Cardiac muscle cell (in vitro differentiated cells and primary cell): ENCODE results near the gene KIRREL3. TPM values are rescaled to one million over a fixed set of nuclear protein-coding genes. Genes with fewer than 3 reads are reported as not detected.

ENCODE experiments used
- DNase-seq, 2 donors: peaks; one replicate each; pipeline versions ENCODE4 v3.0.0 to v3.0.0-alpha.2; 2010 to 2017; ENCODE audit warnings: low read depth in 1 of 2, low spot score in 1 of 2
- H3K27ac ChIP-seq: fragments of 200-600 bp; sonication (generic); 2 replicates; pipeline ENCODE4 v1.5.1; 2016
- H3K27me3 ChIP-seq: fragments of 200-600 bp; sonication (generic); 2 replicates; pipeline ENCODE4 v1.6.0; 2016; ENCODE audit warnings: control low read depth
- H3K36me3 ChIP-seq: fragments of 200-600 bp; sonication (generic); 2 replicates; pipeline ENCODE4 v1.5.1; 2016; ENCODE audit warnings: control low read depth
- H3K4me1 ChIP-seq: fragments of 200-600 bp; sonication (generic); 2 replicates; pipeline ENCODE4 v1.8.1; 2017; ENCODE audit warnings: low read depth, mild to moderate bottlenecking, mixed run types
- H3K4me3 ChIP-seq: fragments of 200-600 bp; sonication (generic); 2 replicates; pipeline ENCODE4 v1.5.1; 2016; ENCODE audit warnings: mild to moderate bottlenecking
- H3K9me3 ChIP-seq: fragments of 200-600 bp; sonication (generic); 2 replicates; pipeline ENCODE4 v1.5.1; 2017; ENCODE audit warnings: low read depth, mild to moderate bottlenecking, control low read depth
- polyA plus RNA-seq: library from polyadenylated mRNA; unstranded; fragments of >200 nt; fragmentation: Nextera tagmentation; extraction: Ambion mirVana; gene quantifications from 2 replicates; pipeline ENCODE4 v1.2.1, GENCODE V29; 2016
- total RNA-seq: library from RNA; depleted of rRNA; stranded (reverse); fragments of >200 nt; gene quantifications from 2 replicates; pipeline ENCODE4 v1.2.3, GENCODE V29; 2016
- TF ChIP-seq, protein P1 (sequence below): IDR thresholded peaks from 2 replicates; pipeline ENCODE4 v1.5.1; 2012; ENCODE audit warnings: low read depth, mild to moderate bottlenecking, low read length

KIRREL3 gene
- total and polyA plus RNA-seq, 2 experiments from 2014 or later, result 0.12 to 0.89 TPM

DNA sequence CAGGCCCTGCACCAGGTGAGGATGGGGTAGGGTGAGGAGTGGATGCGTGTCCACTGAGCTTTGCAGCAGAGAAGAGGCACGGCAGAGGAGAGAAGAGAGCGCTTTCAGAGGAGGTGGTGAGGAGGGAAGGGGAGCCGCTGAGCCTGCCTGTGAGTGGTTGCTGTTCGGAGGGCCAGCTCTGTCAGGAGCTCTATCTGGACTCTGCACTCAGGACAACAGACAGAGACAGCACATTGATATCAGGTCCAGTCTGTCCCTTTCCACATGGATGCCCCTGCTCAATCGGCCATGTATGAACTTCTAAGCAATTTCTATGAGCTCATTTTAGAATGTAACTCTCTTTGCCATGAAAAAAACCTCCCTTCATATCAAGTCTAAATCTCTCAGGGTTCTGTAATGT lies 158.6 kb downstream of the KIRREL3 start:
- Histone ChIP-seq H3K27ac (no peak overlapping the region), H3K4me1 (no peaks in the 10 kb centered on the region), H3K27me3 (no peaks in the 10 kb centered on the region), H3K9me3 (no peaks in the 10 kb centered on the region), H3K4me3 (no peak overlapping the region), H3K36me3 (no peaks in the 10 kb centered on the region)
- no peak for DNase-seq
- TF ChIP-seq, protein P1, sequence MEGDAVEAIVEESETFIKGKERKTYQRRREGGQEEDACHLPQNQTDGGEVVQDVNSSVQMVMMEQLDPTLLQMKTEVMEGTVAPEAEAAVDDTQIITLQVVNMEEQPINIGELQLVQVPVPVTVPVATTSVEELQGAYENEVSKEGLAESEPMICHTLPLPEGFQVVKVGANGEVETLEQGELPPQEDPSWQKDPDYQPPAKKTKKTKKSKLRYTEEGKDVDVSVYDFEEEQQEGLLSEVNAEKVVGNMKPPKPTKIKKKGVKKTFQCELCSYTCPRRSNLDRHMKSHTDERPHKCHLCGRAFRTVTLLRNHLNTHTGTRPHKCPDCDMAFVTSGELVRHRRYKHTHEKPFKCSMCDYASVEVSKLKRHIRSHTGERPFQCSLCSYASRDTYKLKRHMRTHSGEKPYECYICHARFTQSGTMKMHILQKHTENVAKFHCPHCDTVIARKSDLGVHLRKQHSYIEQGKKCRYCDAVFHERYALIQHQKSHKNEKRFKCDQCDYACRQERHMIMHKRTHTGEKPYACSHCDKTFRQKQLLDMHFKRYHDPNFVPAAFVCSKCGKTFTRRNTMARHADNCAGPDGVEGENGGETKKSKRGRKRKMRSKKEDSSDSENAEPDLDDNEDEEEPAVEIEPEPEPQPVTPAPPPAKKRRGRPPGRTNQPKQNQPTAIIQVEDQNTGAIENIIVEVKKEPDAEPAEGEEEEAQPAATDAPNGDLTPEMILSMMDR, result no peak

DNA sequence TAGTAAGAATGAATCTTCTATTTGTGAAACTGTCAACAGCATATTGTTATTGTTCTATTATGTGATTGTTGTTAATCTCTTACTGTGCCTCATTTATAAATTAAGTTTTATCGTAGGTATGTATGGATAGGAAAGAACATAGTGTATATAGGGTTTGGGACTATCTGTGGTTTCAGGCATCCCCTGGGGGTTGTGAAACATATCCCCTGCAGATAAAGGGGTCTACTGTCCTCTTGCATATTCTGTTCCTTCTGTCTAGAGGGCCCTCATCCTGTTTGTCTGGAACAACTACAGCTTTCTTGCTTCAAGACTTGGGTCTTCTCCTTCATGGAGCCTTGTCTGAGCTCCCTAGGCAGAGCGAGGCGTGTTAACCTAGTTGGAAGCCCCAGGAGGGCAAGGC lies 159.6 kb downstream of the KIRREL3 start:
- DNase-seq, result no peak
- H3K27ac ChIP-seq, result no peak overlapping the region
- no peaks in the 10 kb centered on the region for H3K9me3 ChIP-seq
- H3K4me3 ChIP-seq, result no peak overlapping the region
- H3K36me3 ChIP-seq, result no peaks in the 10 kb centered on the region
- TF ChIP-seq, protein P1, result no peak
- no peaks in the 10 kb centered on the region for H3K4me1 ChIP-seq
- H3K27me3 ChIP-seq, result no peaks in the 10 kb centered on the region

DNA sequence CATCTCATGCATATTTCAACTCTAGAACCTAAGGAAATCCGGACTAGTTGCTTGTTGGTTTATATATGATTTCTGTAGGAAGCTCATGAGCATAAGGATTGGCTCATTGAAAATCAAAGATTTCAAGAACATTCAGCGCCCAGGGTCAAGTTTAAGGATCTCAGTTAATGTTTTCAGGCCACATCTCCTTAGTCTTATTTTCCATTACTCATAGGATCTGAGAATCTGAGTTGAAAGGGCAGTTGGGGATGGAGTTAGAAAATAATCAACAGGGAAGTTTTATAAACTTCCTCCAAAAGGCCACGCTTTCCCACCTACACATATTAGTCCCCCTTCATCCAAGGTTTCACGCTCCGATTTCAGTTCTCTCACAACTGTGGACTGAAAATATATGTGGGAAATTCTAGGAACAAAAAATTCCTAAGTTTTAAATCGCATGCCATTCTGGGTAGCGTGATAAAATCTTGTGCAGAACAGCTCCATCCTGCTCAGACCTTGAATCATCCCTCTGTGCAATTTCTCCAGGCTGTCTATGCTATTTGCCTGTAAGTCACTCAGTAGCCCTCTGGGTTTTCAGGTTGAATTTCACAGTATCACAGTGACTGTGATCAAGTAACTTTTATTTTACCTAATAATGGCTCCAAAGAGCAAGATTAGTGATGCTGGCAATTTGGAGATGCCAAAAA lies 160.2 kb downstream of the KIRREL3 start:
- Histone ChIP-seq H3K4me3 (no peak overlapping the region), H3K4me1 (no peaks in the 10 kb centered on the region), H3K9me3 (no peaks in the 10 kb centered on the region), H3K27me3 (no peaks in the 10 kb centered on the region), H3K27ac (no peak overlapping the region), H3K36me3 (no peaks in the 10 kb centered on the region)
- peak in 1 of 2 donors; percentile 13 for DNase-seq
- TF ChIP-seq, protein P1, result no peak

DNA sequence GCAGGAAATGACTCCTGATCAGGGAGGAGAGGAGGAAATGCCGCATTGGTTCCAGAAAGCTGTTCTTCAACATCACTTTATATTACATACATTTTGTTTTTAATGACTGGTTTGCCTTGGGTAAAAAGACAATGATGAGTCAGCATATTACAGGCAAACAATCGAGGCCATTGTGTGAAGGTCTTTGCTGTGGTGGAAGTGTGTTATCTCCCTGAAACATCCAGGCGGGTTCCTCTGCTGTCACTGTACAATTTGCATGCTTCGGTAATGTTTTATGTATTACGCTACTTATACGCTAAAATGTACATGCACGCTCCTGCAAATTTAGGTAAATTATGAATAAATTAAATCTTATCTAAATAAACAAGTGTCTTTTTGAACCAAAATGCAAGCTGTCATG lies 161.1 kb downstream of the KIRREL3 start:
- H3K9me3 ChIP-seq, result no peaks in the 10 kb centered on the region
- DNase-seq, result peak in 1 of 2 donors; percentile 29
- no peak overlapping the region for H3K27ac ChIP-seq
- H3K27me3 ChIP-seq, result no peaks in the 10 kb centered on the region
- no peaks in the 10 kb centered on the region for H3K36me3 ChIP-seq
- TF ChIP-seq, protein P1, result no peak
- H3K4me3 ChIP-seq, result no peak overlapping the region
- no peaks in the 10 kb centered on the region for H3K4me1 ChIP-seq

DNA sequence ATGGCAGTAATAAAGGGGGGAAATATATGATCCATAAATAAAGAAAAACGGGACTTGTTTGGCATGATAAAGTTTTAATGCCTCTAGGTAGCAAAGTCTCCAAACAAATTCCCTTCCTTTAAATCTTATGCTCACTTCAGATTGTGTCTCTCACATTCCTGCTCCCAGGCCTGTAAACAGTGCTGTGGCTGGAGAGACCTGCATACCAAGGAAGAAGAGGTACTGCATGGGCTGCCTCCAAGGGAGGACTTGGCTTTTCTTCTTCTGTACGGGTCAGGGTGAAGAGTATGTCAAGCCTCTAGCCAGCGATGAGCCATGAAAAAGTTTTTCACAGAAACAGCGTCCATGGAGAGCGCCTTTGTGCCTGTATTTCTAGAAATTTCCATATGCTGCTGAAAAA lies 161.8 kb downstream of the KIRREL3 start:
- H3K9me3 ChIP-seq, result no peaks in the 10 kb centered on the region
- TF ChIP-seq, protein P1, result no peak
- no peaks in the 10 kb centered on the region for H3K27me3 ChIP-seq
- H3K36me3 ChIP-seq, result no peaks in the 10 kb centered on the region
- no peak overlapping the region for H3K4me3 ChIP-seq
- no peak overlapping the region for H3K27ac ChIP-seq
- DNase-seq, result no peak
- no peaks in the 10 kb centered on the region for H3K4me1 ChIP-seq
